GM20431 (cell line): ENCODE data around the gene CTNNBL1.

Experiments
- in situ Hi-C: fragments of 300-500 bp; cut with MseI, MboI; formaldehyde crosslinking; loops from one replicate; pipeline ENCODE4 v1.15.0; 2020; ENCODE audit warnings: low sequenced_read_pairs; ENCODE audit not compliant: unreplicated experiment

Gene CTNNBL1

DNA sequence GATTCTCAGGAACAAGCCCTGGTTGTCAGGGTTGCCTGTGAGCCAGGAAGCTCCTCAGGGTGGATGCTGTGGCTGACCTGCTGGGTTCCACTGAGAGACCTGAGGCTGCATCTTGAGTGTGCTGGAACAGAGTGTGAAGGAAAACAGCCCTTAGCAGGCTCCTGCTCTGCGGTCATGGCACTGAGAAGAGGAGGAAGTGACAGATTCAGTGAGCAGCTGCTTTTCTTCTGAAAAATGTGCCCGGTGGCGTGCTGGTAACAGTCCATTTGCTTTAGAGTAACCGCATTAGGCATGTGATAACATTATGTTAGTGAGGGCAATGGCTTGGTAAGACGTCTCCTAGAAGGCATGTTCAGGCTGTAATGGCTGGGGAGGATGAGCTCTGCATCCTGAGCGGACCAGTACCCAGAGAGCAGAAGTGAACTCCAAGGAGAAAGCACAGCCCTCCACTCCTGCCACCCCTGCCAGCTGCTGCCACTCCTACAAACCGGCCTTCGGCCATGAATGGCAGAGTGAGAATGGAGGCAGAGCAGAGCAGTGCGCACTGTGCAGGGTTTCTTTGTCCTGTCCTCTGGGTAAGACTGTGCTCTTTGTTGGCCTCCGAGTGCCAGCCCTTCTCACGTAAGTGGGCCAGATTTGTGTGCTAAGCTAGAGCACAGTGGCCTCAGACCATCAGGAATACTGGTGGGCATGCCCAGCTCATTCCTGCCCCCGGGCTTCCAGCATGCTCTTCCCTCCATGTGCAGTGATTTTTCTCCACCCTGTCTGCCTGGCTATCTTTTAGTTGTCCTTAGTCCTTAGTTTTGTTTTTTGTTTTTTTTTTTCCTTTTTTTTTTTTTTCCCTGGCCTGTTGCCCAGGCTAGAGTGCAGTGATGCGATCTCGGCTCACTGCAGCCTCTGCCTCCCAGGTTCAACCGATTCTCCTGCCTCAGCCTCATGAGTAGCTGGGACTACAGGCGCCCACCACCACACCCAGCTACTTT is 111.0 kb downstream of the CTNNBL1 start:
- in situ Hi-C loops = no loop called here

DNA sequence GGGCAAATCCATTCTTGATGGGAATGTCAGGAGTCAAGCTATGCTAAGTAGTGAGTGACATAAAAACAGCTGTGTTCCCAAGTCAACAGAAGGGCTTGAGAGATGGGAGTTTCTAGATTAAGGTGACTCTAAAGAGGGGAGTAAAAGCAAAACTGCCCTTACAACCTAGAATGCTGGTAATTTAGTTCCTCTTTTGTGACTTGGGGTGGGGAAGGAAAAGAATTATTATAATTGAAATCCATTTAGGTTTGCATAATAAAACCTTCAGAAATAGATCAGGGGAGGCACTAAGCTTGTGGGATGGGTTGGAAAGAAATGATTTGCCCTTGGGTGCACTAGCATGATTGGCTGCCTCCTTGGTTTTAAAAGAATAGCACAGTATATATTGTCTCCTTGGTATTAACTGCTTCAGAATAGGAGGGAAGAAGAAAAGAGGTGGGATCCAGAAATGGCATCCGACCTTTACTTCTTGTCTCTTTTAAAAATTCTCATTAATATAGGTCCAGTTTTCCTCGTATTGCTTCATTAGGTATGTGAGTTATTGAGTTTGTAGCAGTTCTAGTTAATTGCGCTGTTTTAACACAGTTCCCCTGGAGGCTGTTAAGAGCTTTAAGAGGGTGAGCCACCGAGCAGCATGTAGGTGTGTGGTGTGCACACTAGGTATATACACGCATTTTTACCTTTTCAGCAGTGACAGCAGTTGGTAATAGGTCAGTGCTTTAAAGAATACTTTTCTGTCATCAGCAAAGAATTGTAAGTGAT is 113.8 kb downstream of the CTNNBL1 start:
- in situ Hi-C loops = no loop called here

DNA sequence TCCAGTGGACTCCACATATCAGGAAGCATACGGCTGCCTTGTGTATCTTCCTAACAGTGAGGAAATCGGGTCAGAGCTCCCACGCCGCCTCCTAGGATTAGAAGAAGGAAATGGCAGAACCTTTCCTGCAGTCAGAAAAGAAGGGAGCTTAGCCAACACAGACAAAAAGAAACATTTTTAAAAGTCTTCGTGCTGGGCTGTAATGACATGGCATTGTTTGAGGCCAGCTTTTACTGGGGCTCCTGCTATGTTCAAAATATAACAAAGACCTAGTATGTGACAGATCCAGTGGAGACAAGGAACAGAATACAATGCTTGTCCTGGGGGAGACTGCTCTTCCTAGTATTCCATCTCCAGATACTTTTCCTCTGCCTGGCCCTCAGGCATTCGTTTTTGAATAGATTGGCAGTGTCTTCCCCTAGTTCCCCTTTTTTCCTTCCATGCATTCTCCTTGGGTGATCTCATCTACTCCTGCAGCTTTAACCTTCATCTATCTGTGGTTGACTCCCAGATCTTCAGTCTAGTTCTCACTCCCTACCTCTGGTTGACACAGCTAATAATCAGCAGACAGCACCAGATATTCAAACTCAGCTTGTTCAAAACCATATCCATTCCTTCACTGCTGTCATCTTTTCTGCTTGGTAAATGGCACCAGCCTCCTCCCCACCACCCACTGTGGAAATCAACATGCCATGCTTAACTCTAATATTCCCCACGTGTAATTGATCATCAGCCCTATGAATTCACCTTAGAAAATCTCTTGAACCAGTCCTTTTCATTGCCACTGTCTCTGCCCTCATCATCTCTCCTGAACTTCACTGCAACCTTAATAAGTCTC is 114.6 kb downstream of the CTNNBL1 start:
- in situ Hi-C loops = no loop called here

DNA sequence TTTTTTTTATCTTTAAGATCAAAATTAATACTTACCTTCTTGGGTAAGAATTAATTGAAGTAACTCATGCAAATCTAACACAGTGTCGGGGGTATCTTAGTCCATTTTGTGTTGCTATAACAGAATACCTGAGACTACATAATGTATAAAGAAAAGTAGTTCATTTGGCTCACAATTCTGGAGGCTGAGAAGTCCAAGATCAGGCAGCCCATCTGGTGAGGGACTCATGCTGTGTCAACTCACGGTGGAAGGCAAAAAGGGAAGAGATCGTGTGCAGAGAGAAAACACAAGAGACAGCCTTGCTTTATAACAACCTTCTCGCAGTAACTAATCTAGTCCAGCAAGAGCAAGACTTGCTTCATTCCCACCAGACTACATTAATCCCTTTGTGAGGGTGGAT is 116.2 kb downstream of the CTNNBL1 start:
- in situ Hi-C loops = no loop called here

DNA sequence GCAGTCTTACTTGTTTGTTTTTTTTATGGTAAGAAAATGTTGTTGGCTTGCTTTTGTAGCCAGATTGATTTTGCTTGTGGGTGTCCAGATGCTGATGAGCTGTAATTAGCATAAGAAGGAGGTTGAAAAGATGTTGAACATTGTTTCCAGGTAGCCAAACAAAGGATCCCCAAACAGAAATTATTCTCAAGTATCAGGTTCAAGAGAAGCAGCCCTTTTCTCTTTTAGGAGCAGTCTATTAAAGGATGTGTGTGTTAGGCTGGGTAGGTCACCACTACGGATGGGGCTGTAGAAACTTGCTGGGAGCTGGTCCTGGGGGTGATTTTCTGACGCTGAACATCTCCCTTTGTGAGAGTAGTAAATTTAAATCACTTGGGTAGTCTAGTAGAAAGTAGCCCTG is 122.2 kb downstream of the CTNNBL1 start:
- in situ Hi-C loops = no loop called here

DNA sequence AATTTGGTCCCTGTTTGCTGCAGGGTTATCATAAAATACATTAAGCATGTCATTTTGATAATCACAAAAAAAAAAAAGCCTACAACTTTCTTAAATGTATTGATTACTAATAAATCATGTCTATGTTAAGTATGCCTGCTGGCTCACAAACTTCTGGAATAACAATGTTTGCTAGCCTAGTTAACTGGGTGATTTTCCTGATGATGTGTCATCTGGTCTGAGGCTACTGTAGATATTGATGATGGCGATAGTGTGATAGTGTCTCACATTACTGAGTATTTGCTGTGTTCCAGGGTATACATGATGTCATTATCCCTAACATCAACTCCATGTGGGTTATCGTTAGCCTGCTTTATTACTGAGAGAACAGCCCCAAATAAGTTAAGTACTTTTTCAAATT is 122.9 kb downstream of the CTNNBL1 start:
- in situ Hi-C loops = no loop called here

DNA sequence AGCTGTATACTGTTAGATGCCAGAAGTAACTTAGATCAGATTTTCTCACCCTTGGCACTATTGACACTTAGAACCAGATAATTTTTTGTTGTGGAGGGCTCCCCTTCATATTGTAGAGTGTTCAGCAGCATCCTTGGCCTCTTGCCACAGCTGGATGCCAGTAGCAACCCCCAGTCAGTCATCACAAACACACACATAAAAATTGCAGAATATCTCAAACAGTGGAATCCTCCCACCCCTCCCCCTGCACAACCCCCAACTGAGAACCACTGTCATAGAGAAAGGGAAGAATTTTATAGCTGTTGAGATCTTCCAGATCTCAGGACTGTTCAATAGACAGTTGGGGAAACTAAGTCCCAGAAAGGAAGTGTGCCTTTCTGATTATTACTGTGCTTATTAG is 127.9 kb downstream of the CTNNBL1 start:
- in situ Hi-C loops = no loop called here

DNA sequence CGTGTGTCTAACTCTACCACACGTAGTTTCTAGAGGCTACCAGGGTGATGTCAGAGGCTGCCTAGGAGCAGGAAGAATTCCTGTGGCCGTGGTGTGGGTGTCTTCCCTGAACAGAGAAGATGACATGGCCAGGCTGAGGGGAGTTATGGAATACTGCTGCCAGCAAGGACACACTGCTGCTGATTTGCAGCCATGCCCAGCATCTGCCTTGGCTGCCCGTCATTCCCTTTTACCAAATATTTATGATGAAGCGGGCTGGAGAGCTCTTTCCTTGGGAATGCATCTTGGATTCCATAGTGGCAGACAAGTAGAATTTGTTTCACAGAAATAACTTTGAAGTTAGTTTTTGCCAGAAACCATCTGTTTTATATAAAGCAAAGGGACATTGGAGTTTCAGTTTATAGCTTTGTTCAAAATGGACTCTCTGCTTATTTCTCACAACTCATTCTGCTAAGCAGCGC is 128.3 kb downstream of the CTNNBL1 start:
- in situ Hi-C loops = no loop called here

DNA sequence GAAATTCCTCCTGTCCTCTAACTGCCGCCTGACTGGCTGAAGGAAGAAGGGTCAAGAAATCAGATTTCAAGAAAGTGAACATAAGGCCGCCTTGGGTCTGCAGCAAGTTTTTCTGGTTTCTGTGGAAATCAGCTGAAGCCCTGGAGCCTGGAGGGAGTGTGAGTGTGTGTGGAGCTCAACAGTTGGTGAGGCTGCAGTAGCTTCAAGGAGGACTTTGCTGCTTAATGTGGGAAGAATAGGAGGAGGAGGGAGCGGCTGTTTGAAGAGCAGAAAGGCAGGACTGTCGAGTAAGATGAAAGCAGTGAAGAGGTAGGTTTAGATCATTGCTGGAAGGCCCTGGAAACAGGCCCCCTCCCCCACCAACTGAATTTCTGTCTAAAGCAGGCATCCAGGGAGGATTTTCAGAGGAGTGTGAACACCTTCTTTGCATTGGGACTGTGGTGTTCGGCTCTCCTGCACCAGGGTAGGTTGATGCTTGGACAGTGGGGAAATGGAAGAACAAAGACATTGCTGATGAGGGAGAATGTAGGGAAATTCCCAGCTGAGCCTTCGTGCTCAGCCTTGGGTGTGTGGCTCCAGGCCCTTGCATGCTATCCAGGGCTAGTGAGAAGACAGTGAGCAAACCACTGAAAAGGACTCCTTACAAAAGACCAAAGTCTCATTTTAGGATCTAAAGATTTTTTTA is 129.6 kb downstream of the CTNNBL1 start:
- in situ Hi-C loops = no loop called here

DNA sequence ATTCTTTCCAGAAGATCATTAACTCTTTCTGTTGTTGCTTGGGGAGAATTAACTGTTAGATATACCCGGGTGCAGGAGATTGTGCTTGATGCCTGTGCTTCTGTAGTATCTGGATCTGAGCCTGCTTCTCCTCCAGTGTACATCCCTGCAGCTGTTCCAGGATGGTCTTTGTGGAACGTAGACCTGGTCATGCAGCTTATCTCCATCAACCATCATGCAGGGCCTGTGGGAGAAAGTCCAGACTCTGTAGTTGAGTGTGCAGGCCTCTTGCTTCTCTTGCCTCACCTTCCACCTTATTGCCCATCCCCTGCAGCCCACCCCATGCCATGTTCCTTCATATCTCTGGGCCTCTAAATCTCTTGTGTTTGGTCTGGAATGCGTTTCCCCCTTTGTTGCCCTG is 133.8 kb downstream of the CTNNBL1 start:
- in situ Hi-C loops = no loop called here

DNA sequence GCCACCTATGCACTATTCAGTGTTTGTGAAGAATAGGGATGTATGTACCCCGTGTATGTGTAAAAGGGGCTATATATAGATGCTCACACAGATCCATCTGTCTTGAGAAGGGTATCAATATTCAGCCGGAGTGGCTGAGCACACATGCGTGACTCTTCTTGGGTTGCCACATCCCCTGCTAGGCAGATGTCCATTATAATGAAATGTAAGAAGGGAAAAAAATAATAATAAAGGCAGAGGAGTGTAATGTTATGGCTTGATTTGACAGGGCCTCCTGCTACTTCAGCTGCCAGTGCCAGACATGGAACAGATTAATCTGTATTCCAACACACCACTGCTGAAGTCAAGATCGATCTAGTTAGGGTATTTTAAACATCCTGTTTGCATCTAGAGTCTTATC is 134.9 kb downstream of the CTNNBL1 start:
- in situ Hi-C loops = no loop called here

DNA sequence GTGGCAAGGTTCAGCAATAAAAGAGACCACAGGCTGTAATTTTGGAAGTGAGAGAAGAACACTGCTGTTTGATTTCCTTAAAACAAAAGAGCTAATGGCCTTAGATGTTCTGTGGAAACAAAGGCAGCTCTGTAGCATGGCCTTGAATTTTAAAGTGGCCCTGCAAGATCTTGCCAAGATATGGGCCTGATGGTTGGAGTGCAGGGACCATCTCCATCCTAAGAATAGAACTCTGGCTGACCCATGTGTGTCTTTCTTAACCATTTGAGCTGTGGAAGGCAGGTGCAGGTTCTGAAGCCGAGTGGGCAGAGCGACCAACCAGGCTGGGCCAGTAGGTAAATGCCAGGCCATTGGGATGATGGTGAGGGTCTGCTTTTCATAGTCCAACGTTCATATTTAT is 135.3 kb downstream of the CTNNBL1 start:
- in situ Hi-C loops = no loop called here

DNA sequence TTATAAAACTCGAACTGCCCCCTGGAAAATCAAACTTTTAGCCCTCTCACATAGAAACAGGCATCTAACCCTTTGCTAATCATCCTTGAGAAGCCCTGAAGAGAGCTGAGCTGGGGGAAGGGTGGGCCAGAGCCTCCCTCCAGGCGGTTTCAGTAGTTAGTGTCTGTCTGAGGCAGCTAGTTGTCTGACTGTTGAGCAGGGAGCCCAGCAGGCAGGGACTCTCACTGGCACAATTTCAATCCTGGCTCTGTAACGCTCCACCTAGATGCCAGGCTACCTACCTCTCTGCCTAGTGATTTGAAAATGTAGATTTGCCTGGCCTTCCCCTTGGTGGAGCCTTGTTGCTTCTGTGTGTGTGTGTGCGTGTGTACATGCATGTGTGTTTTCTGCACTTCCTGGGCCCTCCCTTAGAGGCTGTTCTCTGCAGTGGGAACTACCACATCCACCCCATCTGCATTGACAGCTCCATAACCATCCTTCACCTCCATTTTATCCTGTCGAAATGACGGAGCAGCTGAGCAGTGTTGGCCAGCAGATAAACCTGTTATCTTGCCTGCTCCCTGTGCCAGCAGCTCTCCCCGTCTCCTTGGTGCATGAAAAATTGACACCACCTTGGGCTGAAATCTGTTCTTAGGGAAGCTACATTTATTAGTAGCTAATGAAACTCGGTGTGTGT is 139.5 kb downstream of the CTNNBL1 start:
- in situ Hi-C loops = no loop called here

DNA sequence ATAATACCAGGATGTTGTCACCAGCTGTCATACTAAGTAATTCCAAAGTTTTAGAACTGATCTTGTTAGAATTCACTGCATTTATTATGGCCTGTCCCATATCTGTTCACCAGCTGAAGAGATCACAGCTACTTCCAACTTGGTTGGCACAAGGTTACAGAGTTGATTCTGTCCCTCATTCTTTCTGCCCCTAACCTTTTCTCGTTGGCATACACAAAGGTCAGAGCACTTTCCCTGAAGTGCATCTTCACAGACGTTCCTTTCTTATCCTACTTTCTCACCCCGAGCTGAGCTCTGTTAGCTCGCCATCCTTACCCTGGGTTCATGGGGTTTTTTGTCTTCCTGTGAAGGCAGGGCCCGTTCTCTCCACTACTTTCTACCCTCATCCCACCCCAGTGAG is 143.1 kb downstream of the CTNNBL1 start:
- in situ Hi-C loops = no loop called here

DNA sequence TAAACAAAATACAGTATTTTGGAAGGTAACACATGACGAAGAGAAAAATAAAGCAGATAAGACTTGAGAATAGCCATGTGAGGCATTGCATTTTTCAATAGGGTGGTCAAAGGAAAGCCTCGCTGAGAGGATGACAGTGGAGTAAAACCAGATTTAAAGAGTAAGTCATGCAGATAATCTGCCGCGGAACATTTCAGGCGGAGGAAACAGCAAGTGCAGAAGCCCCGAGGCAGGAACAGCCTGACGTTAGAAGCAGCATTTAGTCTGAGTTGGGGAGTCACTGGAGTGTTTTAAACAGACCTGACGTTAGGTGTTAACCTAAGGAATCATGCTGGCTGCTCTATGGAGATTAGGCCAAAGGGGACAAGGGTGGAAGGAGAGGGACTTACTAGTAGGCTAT is 144.1 kb downstream of the CTNNBL1 start:
- in situ Hi-C loops = no loop called here

DNA sequence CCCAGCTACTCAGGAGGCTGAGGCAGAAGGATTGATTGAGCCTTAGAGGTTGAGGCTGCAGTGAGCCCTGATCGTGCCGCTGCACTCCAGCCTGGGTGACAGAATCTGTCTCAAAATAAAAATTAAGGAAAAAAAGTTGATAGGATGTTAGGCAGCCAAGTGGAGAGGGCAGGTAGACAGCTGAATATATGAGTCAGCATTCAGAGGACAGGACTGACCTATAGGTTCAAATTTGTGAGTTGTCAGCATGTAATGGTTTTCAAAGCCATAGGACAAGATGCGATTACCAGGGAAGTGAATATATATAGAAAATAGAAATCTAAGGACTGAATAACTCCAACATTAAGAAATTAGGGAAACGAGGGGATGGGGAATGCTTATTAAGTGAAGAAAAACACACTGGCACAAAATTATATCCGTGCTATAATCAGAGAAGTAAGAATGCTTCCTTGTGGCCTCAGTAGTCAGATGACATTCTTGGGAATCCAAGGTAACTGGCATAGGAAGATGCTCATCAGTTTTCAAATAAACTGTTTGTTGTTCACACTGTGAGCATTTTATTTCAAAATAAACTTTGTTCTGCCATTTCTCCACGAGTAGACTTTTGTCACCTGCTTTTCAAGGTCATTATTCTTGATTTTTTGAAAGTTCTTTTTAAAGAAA is 145.1 kb downstream of the CTNNBL1 start:
- in situ Hi-C loops = no loop called here

DNA sequence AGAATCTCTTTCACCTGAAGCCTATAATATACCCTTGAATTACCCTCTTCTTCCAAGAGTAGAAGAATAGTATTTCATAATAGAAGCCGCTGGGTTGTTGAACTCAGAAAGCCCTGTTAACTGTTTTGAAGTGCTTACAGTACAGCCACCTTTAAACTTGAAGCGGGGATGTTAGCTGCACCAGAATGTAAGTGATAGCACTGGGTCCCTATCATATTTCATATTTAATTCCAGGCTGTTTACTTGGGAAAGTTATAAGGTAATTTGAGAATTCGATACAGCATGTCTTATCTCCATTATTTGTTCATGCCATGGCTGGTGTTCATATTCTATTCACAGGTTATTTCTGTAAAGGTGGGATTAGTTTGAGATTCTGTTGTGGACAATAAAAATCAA is 145.6 kb downstream of the CTNNBL1 start:
- in situ Hi-C loops = no loop called here

DNA sequence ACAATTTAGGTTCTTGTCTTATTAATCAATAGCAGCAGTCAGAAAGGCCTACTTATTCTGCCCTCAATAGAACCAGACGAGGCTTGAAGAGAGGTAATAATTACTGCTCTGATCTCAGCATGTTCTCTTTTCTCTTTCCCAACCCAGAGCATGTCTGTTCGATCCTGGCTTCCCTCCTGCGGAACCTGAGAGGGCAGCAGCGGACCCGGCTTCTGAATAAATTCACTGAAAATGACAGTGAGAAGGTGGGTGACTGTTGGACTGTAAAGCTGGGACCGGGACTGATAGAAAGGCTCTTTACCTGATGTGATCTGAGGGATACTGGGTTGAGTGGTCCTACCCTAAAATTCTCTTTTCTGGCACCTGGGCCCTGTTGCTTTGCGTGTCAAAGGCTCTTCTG is 146.1 kb downstream of the CTNNBL1 start:
- in situ Hi-C loops = no loop called here

DNA sequence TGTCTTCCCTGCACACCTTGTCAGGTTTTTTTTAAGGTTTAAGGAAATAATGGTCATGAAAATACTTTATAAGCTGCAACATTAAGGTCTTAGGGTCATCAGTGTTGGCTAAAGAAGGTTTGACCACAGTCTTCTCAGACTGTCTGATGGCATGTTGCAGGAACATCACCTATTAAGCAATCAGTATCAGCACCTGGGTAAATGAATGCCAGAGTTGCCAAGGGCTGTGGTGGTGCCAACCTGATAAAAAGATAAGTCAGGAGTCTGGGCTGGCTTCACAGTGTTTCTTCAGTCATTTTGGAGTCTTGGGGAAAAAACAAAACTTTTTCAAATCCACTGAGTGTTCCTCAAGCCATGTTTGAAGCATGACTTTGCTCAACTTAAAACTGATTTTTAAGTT is 147.6 kb downstream of the CTNNBL1 start:
- in situ Hi-C loops = no loop called here
